B cell (primary cell): ENCODE data around the gene NUP35. TPM values are rescaled to one million over a fixed set of nuclear protein-coding genes. Genes with fewer than 3 reads are reported as not detected.

Experiments used
- ATAC-seq: fragments of 200-7000 bp; cut with Tn5 transposase; one replicate; pipeline ENCODE4 v1.10.0; 2021; ENCODE audit warnings: low read depth, mild to moderate bottlenecking, moderate number of reproducible peaks, moderate library complexity
- CTCF ChIA-PET: fragments of 350-600 bp; sonication (Branson Sonifier 250); formaldehyde crosslinking; loops from one replicate; lab custom pipeline; 2021; ENCODE audit warnings: antibody characterized with exemption, inconsistent platforms; lab: Charles Lee
- POLR2A ChIA-PET: fragments of 350-600 bp; sonication (Branson Sonifier 250); formaldehyde crosslinking; loops from one replicate; lab custom pipeline; 2021; ENCODE audit warnings: antibody characterized with exemption; lab: Charles Lee
- DNase-seq: peaks from one replicate; pipeline ENCODE4 v3.0.0; 2013
- H2AFZ ChIP-seq: 2 replicates; pipeline ENCODE4 v1.6.1; 2012; ENCODE audit warnings: mild to moderate bottlenecking, low read depth, low read length; ENCODE audit not compliant: insufficient read depth, poor library complexity, severe bottlenecking
- H3K27ac ChIP-seq, 2 donors: 1 replicate in 1 of 2; 2 replicates in 1 of 2; pipeline ENCODE4 v1.5.1; 2012 to 2013; ENCODE audit warnings: low read length in 2 of 2, mild to moderate bottlenecking in 2 of 2, moderate library complexity in 1 of 2
- H3K27me3 ChIP-seq, 4 experiments: fragments of 200-600 bp in 1 of 4; sonication (generic) in 1 of 4; replicated peaks in 1 of 4; 1 replicate in 2 of 4; 2 replicates in 2 of 4; pipeline versions ENCODE4 v1.6.1 to v1.7.0; 2013 to 2016; ENCODE audit warnings: low read length in 3 of 4, mild to moderate bottlenecking in 2 of 4, mixed read lengths in 1 of 4, moderate library complexity in 1 of 4; ENCODE audit not compliant: insufficient read depth in 4 of 4, control insufficient read depth in 3 of 4; ENCODE audit errors: control extremely low read depth in 1 of 4
- H3K36me3 ChIP-seq, 2 experiments: replicated peaks in 1 of 2; 1 replicate in 1 of 2; 2 replicates in 1 of 2; pipeline versions ENCODE4 v1.6.1 to v1.7.1; 2013; ENCODE audit warnings: low read length in 1 of 2; ENCODE audit not compliant: insufficient read depth in 2 of 2, control insufficient read depth in 1 of 2; ENCODE audit errors: control extremely low read depth in 1 of 2, extremely low read depth in 1 of 2
- H3K4me1 ChIP-seq, 2 donors: fragments of 200-600 bp in 1 of 2; sonication (generic) in 1 of 2; 1 replicate in 1 of 2; 2 replicates in 1 of 2; pipeline versions ENCODE4 v1.5.1 to v1.6.1; 2013 to 2017; ENCODE audit warnings: low read length in 2 of 2; ENCODE audit not compliant: control insufficient read depth in 2 of 2, insufficient read depth in 2 of 2
- H3K4me2 ChIP-seq: replicated peaks from 2 replicates; pipeline ENCODE3; 2012; ENCODE audit warnings: mild to moderate bottlenecking, low read depth, low read length; ENCODE audit not compliant: poor library complexity, severe bottlenecking
- H3K4me3 ChIP-seq, 5 experiments: fragments of 200-600 bp in 1 of 5; sonication (generic) in 1 of 5; 1 replicate in 3 of 5; 2 replicates in 2 of 5; pipeline versions ENCODE4 v1.5.1 to v1.7.0; 2011 to 2016; ENCODE audit warnings: low read length in 4 of 5, mild to moderate bottlenecking in 4 of 5, low read depth in 2 of 5, control low read depth in 1 of 5, moderate library complexity in 1 of 5; ENCODE audit not compliant: insufficient read depth in 1 of 5; ENCODE audit errors: control extremely low read depth in 1 of 5, extremely low read depth in 1 of 5
- H3K79me2 ChIP-seq: fragments of 200-600 bp; sonication (generic); one replicate; pipeline ENCODE4 v1.6.0; 2016; ENCODE audit warnings: low read length; ENCODE audit not compliant: control insufficient read depth, insufficient read depth
- H3K9ac ChIP-seq: fragments of 200-600 bp; sonication (generic); 2 replicates; pipeline ENCODE4 v1.6.1; 2017; ENCODE audit warnings: mild to moderate bottlenecking, low read length, moderate library complexity
- H3K9me3 ChIP-seq, 3 donors: one replicate each; pipeline versions ENCODE4 v1.6.1 to v1.7.1; 2013; ENCODE audit warnings: low read length in 2 of 3; ENCODE audit not compliant: control insufficient read depth in 2 of 3, insufficient read depth in 1 of 3; ENCODE audit errors: control extremely low read depth in 1 of 3
- H4K20me1 ChIP-seq: 2 replicates; pipeline ENCODE4 v1.6.0; 2012; ENCODE audit warnings: mild to moderate bottlenecking, low read length; ENCODE audit not compliant: insufficient read depth, control insufficient read depth, poor library complexity, severe bottlenecking
- H3K27ac Mint-ChIP-seq: one replicate; pipeline ENCODE4 v1.8.0; 2021; ENCODE audit warnings: mixed read lengths
- H3K27me3 Mint-ChIP-seq: one replicate; pipeline ENCODE4 v1.8.0; 2021; ENCODE audit warnings: mixed read lengths
- H3K4me1 Mint-ChIP-seq: one replicate; pipeline ENCODE4 v1.8.0; 2021; ENCODE audit warnings: mixed read lengths
- H3K4me3 Mint-ChIP-seq: one replicate; pipeline ENCODE4 v1.8.0; 2021; ENCODE audit warnings: mixed read lengths
- H3K9me3 Mint-ChIP-seq: one replicate; pipeline ENCODE4 v1.8.0; 2022; ENCODE audit warnings: mixed read lengths; ENCODE audit not compliant: insufficient read depth
- CTCF ChIP-seq: fragments of 200-600 bp; IDR thresholded peaks from one replicate; pipeline ENCODE4 v1.8.0; 2022; ENCODE audit warnings: antibody characterized with exemption, mild to moderate bottlenecking
- EZH2 ChIP-seq: IDR thresholded peaks from 2 replicates; pipeline ENCODE4 v1.6.1; 2012; ENCODE audit warnings: borderline replicate concordance, low read depth, mild to moderate bottlenecking, moderate library complexity, low read length; ENCODE audit not compliant: insufficient read depth, poor library complexity, severe bottlenecking
- WGBS: methylation state at CpG from one replicate; pipeline ENCODE4 v1.1.5; 2013; ENCODE audit warnings: missing lambda C conversion rate; ENCODE audit not compliant: insufficient coverage; 5-methylcytosine and 5-hydroxymethylcytosine counted together
- intact Hi-C: fragments of 100-400 bp; cut with micrococcal nuclease; formaldehyde crosslinking; loops from one replicate; pipeline ENCODE4 v1.10.0; 2022
- polyA plus RNA-seq: library from polyadenylated mRNA; depleted of rRNA; stranded (reverse); fragments of >200 nt; gene quantifications from 2 replicates; pipeline ENCODE4 v1.2.3, GENCODE V29; 2012
- total RNA-seq, 2 donors: library from RNA; stranded (reverse); fragments of 120-200 nt in 1 of 2; gene quantifications; 1 replicate in 1 of 2; 2 replicates in 1 of 2; pipeline versions ENCODE4 v1.2.3 to v1.2.4, GENCODE V29; 2013 to 2022

The NUP35 gene
- total and polyA plus RNA-seq, 2 donors (not counting 1 experiment from before 2014, with no cell fraction given), result 8.3 to 26.0 TPM

- DNase-seq, result no peak
- no peak for TF ChIP-seq CTCF
- TF ChIP-seq EZH2, result no peak
- Histone ChIP-seq H3K9me3 (no peaks in the 10 kb centered on the region), H2AFZ (no peak overlapping the region), H3K4me3 (no peak overlapping the region), H3K9ac (no peak overlapping the region), H3K27ac (no peak overlapping the region), H3K4me1 (no peaks in the 10 kb centered on the region), H3K4me2 (no peak overlapping the region), H3K36me3 (no peaks in the 10 kb centered on the region), H3K27me3 (peaks cover 0 to 3% (median 0%) of the 10 kb centered on the region in 4 experiments), H4K20me1 (no peaks in the 10 kb centered on the region), H3K79me2 (no peaks in the 10 kb centered on the region)
- CTCF ChIA-PET, result no interaction called here
- Mint-ChIP-seq H3K27ac (no peak overlapping the region), H3K27me3 (no peaks in the 10 kb centered on the region), H3K9me3 (no peaks in the 10 kb centered on the region), H3K4me1 (peaks cover 4% of the 10 kb centered on the region), H3K4me3 (no peak overlapping the region)
- WGBS, result 100% methylated on average over 1 of the region's 3 CpGs
- POLR2A ChIA-PET, result no interaction called here
- intact Hi-C loops, result no loop called here
- no peak for ATAC-seq
These were observed 36.2 kb upstream of the NUP35 start for GRCh38 chr2:183088061-183088460.

DNA sequence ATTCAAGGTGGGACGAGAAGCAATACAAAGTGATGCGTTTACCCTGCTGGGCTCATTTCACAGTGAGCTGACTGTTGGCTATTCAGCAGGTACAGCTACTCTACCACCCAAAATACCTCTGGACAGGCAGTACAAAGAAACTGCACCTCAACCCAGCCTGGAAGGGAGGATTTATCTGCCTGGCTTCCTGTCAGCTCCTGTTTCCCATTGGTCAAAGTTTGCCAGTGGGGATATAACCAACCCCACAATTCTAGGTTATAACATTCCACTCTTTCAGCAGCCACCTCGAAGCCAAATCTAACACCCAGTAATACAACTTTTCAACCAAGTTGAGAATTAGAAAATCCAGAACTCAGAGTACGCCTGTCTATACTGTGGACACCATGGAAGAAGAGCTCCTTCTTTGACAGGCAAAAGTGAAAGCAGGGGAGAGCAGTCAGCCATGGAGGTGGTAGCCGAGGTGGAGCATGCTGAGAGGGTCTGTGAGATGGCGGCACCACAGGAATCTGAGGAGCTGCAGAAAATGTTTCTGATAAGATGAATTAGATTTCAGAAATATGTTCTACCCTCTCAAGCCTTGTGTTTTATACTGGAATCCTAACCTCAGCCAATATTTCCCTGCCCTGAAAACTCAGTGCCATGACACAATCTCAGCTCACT, 34.9 kb upstream of the NUP35 start:
- ATAC-seq, result peak; percentile 56
- Mint-ChIP-seq H3K27ac (peak overlapping the region; percentile 23), H3K27me3 (no peaks in the 10 kb centered on the region), H3K9me3 (no peaks in the 10 kb centered on the region), H3K4me3 (peak overlapping the region; percentile 79), H3K4me1 (peaks cover 4% of the 10 kb centered on the region)
- WGBS, result 79% methylated on average over 2 of the region's 6 CpGs
- intact Hi-C loops, result no loop called here
- Histone ChIP-seq H3K9me3 (no peaks in the 10 kb centered on the region), H3K27ac (no peak overlapping the region), H3K4me1 (no peaks in the 10 kb centered on the region), H3K36me3 (no peaks in the 10 kb centered on the region), H2AFZ (no peak overlapping the region), H3K27me3 (no peaks in the 10 kb centered on the region), H3K4me2 (peak overlapping the region; percentile 26), H4K20me1 (no peaks in the 10 kb centered on the region), H3K4me3 (peak overlapping the region in 1 of 5 experiments; percentile 39), H3K79me2 (no peaks in the 10 kb centered on the region), H3K9ac (peak overlapping the region; percentile 7)
- no peak for DNase-seq
- no peak for TF ChIP-seq EZH2
- TF ChIP-seq CTCF, result no peak
- CTCF ChIA-PET, result no interaction called here
- POLR2A ChIA-PET, result no interaction called here
